HG02970 (cell line): ENCODE measurements around the gene TCHH.
"Not testable (repeated sequence)": the region's sequence is repeated elsewhere in the genome, so short reads cannot be mapped to it uniquely, and the experiment has no call there.

Source experiments
- ATAC-seq: cut with Tn5 transposase; IDR thresholded peaks from one replicate; pipeline ENCODE4 v1.9.1; 2021; ENCODE audit warnings: mild to moderate bottlenecking, moderate library complexity, moderate number of reproducible peaks; ENCODE audit not compliant: unreplicated experiment, low FRiP score

Gene TCHH

GRCh38 chr1:152115344-152115743 lies at the start of gene TCHH:
Gene TCHH (minus strand): TSS chr1:152115444. CDS start chr1:152114080, 1,364 bp downstream.
- ATAC-seq = no peak

GRCh38 chr1:152164517-152165136 lies 49.4 kb upstream of the TCHH start:
- ATAC-seq = no peak

GRCh38 chr1:152162792-152163463 lies 47.7 kb upstream of the TCHH start:
- no peak for ATAC-seq

GRCh38 chr1:152160576-152160975 lies 45.3 kb upstream of the TCHH start:
- no peak for ATAC-seq

GRCh38 chr1:152159144-152159543 lies 43.9 kb upstream of the TCHH start, which contains the start of gene RPTN:
Gene RPTN (minus strand): TSS chr1:152159228. CDS start chr1:152157889, 1,339 bp downstream.
- no peak for ATAC-seq

GRCh38 chr1:152153996-152154395 lies 38.8 kb upstream of the TCHH start:
- no peak for ATAC-seq

- ATAC-seq = no peak
Observed at GRCh38 chr1:152151646-152152045, 36.4 kb upstream of the TCHH start.

- ATAC-seq = no peak
Observed at GRCh38 chr1:152148981-152149380, 33.7 kb upstream of the TCHH start.

GRCh38 chr1:152148051-152148450 lies 32.8 kb upstream of the TCHH start:
- no peak for ATAC-seq

GRCh38 chr1:152145769-152146168 lies 30.5 kb upstream of the TCHH start:
- ATAC-seq = no peak

GRCh38 chr1:152144674-152145183 lies 29.5 kb upstream of the TCHH start:
- not testable (repeated sequence) for ATAC-seq

GRCh38 chr1:152143150-152143887 lies 28.1 kb upstream of the TCHH start:
- ATAC-seq = no peak

GRCh38 chr1:152141971-152142584 lies 26.8 kb upstream of the TCHH start:
- no peak for ATAC-seq

GRCh38 chr1:152137215-152137614 lies 22.0 kb upstream of the TCHH start:
- ATAC-seq = no peak

- ATAC-seq = no peak
Observed at GRCh38 chr1:152130186-152130585, 14.9 kb upstream of the TCHH start.

GRCh38 chr1:152127673-152128072 lies 12.4 kb upstream of the TCHH start:
- ATAC-seq = no peak

GRCh38 chr1:152125834-152126443 lies 10.7 kb upstream of the TCHH start:
- no peak for ATAC-seq

GRCh38 chr1:152118915-152119314 lies 3.7 kb upstream of the TCHH start:
- ATAC-seq = no peak

GRCh38 chr1:152112885-152113432 lies 2.3 kb downstream of the TCHH start:
- no peak for ATAC-seq
